OCI-LY3 (cell line): Measurements from ENCODE around the gene CRIM1.

Experiments used
- CTCF ChIP-seq: fragments of 200-600, 300-600 bp; sonication (generic); IDR thresholded peaks from 2 replicates; pipeline ENCODE4 v1.5.1; 2014; ENCODE audit warnings: antibody characterized with exemption, low read length, low read depth
- EZH2phosphoT487 ChIP-seq: fragments of 200-600 bp; shearing (Covaris generic); IDR thresholded peaks from 2 replicates; pipeline ENCODE4 v1.6.1; 2018; ENCODE audit warnings: antibody characterized with exemption, mixed run types, low read depth

GRCh38 chr2:36536776-36537175 is 181.2 kb downstream of the CRIM1 start:
- TF ChIP-seq EZH2phosphoT487 (no peak), CTCF (no peak)
